Gastroesophageal sphincter (tissue), 3 donors: ENCODE data around the gene ABI1.

Experiments used
- CTCF ChIP-seq, 4 experiments: fragments of 200-600 bp in 2 of 4; fragments of 450-650 bp in 2 of 4; sonication (generic) in 1 of 4; IDR thresholded peaks; one replicate each; pipeline ENCODE4 v1.5.1; 2017 to 2019; ENCODE audit warnings: antibody characterized with exemption in 4 of 4, mild to moderate bottlenecking in 2 of 4, moderate library complexity in 2 of 4
- EP300 ChIP-seq: sonication (generic); formaldehyde crosslinking; IDR thresholded peaks from one replicate; pipeline ENCODE4 v1.6.1; 2017; ENCODE audit warnings: antibody characterized with exemption, mild to moderate bottlenecking
- POLR2A ChIP-seq, 2 donors: fragments of 450-650 bp; IDR thresholded peaks; one replicate each; pipeline ENCODE4 v1.6.1; 2017; ENCODE audit warnings: antibody characterized with exemption in 2 of 2, mild to moderate bottlenecking in 2 of 2, moderate library complexity in 1 of 2
- POLR2AphosphoS5 ChIP-seq: sonication (generic); formaldehyde crosslinking; IDR thresholded peaks from one replicate; pipeline ENCODE4 v1.6.1; 2017; ENCODE audit warnings: antibody characterized with exemption

- TF ChIP-seq CTCF (IDR thresholded peaks at IDR 0.05) = no peak
- no peak for TF ChIP-seq POLR2AphosphoS5
- no peak for TF ChIP-seq EP300
- no peak for TF ChIP-seq POLR2A (IDR thresholded peaks at IDR 0.05)
Measured at GRCh38 chr10:26779176-26779860, 81.4 kb downstream of the ABI1 start.
